SK-N-SH (cell line): Measurements from ENCODE around the gene SH3BP4.

Experiments
- EZH2phosphoT487 ChIP-seq: fragments of 200-600 bp; sonication (generic); IDR thresholded peaks from 2 replicates; pipeline ENCODE4 v1.6.1; 2017; ENCODE audit warnings: low read depth, mixed run types, mild to moderate bottlenecking, antibody characterized with exemption, moderate library complexity, borderline replicate concordance
- GABPA ChIP-seq: IDR thresholded peaks from 2 replicates; pipeline ENCODE4 v1.4.0; 2012; ENCODE audit warnings: low read depth, mild to moderate bottlenecking
- NFIC ChIP-seq: IDR thresholded peaks from 2 replicates; pipeline ENCODE4 v1.4.0; 2012; ENCODE audit warnings: borderline replicate concordance
- POLR2AphosphoS5 ChIP-seq: IDR thresholded peaks from 2 replicates; pipeline ENCODE4 v1.6.1; 2012; ENCODE audit warnings: low read depth, low read length
- TEAD4 ChIP-seq: IDR thresholded peaks from 2 replicates; pipeline ENCODE4 v1.4.0; 2012; ENCODE audit warnings: mild to moderate bottlenecking, borderline replicate concordance; ENCODE audit not compliant: insufficient read depth
- YY1 ChIP-seq: IDR thresholded peaks from 2 replicates; pipeline ENCODE4 v1.4.0; 2012; ENCODE audit warnings: low read depth, mild to moderate bottlenecking
- TF ChIP-seq, protein P1 (sequence below): fragments of 200-600 bp; sonication (generic); IDR thresholded peaks from 2 replicates; pipeline ENCODE4 v1.6.1; 2017; ENCODE audit warnings: antibody characterized with exemption, mild to moderate bottlenecking, moderate library complexity
- TF ChIP-seq, protein P2 (sequence below): IDR thresholded peaks from 2 replicates; pipeline ENCODE4 v1.6.1; 2012; ENCODE audit warnings: mild to moderate bottlenecking, low read depth, low read length, moderate library complexity
- TF ChIP-seq, protein P3 (sequence below): IDR thresholded peaks from 2 replicates; pipeline ENCODE4 v1.4.0; 2012; ENCODE audit warnings: low read depth
- TF ChIP-seq, protein P4 (sequence below): IDR thresholded peaks from 2 replicates; pipeline ENCODE4 v1.4.0; 2012; ENCODE audit warnings: low read depth, borderline replicate concordance

DNA sequence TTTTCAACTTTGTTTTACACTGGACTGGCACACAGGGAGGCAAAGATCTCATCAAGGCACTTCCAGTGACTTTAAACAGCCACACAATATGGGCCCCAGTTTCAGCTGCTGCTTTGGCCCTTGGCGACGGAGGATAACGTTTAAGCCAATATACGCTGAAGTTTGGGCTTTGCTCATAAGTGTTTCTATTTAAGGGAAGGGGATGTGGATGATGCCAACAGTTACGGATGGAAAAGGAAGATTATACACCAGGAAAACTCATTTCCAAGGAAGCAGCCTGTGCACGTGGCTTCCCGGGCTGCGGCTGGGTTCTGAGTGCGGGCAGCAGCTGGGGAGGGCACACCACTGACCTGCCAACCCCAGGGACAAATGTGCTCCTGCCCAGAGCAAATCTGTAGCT lies 151.1 kb downstream of the SH3BP4 start:
- TF ChIP-seq, protein P1, sequence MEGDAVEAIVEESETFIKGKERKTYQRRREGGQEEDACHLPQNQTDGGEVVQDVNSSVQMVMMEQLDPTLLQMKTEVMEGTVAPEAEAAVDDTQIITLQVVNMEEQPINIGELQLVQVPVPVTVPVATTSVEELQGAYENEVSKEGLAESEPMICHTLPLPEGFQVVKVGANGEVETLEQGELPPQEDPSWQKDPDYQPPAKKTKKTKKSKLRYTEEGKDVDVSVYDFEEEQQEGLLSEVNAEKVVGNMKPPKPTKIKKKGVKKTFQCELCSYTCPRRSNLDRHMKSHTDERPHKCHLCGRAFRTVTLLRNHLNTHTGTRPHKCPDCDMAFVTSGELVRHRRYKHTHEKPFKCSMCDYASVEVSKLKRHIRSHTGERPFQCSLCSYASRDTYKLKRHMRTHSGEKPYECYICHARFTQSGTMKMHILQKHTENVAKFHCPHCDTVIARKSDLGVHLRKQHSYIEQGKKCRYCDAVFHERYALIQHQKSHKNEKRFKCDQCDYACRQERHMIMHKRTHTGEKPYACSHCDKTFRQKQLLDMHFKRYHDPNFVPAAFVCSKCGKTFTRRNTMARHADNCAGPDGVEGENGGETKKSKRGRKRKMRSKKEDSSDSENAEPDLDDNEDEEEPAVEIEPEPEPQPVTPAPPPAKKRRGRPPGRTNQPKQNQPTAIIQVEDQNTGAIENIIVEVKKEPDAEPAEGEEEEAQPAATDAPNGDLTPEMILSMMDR, result no peak
- TF ChIP-seq, protein P2, sequence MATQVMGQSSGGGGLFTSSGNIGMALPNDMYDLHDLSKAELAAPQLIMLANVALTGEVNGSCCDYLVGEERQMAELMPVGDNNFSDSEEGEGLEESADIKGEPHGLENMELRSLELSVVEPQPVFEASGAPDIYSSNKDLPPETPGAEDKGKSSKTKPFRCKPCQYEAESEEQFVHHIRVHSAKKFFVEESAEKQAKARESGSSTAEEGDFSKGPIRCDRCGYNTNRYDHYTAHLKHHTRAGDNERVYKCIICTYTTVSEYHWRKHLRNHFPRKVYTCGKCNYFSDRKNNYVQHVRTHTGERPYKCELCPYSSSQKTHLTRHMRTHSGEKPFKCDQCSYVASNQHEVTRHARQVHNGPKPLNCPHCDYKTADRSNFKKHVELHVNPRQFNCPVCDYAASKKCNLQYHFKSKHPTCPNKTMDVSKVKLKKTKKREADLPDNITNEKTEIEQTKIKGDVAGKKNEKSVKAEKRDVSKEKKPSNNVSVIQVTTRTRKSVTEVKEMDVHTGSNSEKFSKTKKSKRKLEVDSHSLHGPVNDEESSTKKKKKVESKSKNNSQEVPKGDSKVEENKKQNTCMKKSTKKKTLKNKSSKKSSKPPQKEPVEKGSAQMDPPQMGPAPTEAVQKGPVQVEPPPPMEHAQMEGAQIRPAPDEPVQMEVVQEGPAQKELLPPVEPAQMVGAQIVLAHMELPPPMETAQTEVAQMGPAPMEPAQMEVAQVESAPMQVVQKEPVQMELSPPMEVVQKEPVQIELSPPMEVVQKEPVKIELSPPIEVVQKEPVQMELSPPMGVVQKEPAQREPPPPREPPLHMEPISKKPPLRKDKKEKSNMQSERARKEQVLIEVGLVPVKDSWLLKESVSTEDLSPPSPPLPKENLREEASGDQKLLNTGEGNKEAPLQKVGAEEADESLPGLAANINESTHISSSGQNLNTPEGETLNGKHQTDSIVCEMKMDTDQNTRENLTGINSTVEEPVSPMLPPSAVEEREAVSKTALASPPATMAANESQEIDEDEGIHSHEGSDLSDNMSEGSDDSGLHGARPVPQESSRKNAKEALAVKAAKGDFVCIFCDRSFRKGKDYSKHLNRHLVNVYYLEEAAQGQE, result no peak
- TF ChIP-seq, protein P3, sequence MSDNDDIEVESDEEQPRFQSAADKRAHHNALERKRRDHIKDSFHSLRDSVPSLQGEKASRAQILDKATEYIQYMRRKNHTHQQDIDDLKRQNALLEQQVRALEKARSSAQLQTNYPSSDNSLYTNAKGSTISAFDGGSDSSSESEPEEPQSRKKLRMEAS, result no peak
- no peak for TF ChIP-seq YY1
- TF ChIP-seq, protein P4, sequence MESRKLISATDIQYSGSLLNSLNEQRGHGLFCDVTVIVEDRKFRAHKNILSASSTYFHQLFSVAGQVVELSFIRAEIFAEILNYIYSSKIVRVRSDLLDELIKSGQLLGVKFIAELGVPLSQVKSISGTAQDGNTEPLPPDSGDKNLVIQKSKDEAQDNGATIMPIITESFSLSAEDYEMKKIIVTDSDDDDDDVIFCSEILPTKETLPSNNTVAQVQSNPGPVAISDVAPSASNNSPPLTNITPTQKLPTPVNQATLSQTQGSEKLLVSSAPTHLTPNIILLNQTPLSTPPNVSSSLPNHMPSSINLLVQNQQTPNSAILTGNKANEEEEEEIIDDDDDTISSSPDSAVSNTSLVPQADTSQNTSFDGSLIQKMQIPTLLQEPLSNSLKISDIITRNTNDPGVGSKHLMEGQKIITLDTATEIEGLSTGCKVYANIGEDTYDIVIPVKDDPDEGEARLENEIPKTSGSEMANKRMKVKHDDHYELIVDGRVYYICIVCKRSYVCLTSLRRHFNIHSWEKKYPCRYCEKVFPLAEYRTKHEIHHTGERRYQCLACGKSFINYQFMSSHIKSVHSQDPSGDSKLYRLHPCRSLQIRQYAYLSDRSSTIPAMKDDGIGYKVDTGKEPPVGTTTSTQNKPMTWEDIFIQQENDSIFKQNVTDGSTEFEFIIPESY, result no peak
- TF ChIP-seq GABPA, result no peak
- no peak for TF ChIP-seq EZH2phosphoT487
- no peak for TF ChIP-seq TEAD4
- TF ChIP-seq NFIC, result no peak
- no peak for TF ChIP-seq POLR2AphosphoS5
